Stimulated activated CD4-positive, alpha-beta T cell treated with anti-CD3 and anti-CD28 coated beads, Interleukin-12 subunit alpha, Interleukin-12 subunit beta, amount 100 ng/mL, for 48 hours (primary cell): ENCODE results near the gene STMP1.
A peak's percentile ranks its signal among the peaks of the same experiment; 100 is the strongest.
"Not testable (repeated sequence)": the region's sequence is repeated elsewhere in the genome, so short reads cannot be mapped to it uniquely, and the experiment has no call there.

Source experiments
- DNase-seq, 3 donors: peaks; one replicate each; pipeline ENCODE4 v3.0.0-alpha.2; 2020; ENCODE audit warnings: low read depth in 2 of 3, low spot score in 1 of 3

STMP1 gene

DNA sequence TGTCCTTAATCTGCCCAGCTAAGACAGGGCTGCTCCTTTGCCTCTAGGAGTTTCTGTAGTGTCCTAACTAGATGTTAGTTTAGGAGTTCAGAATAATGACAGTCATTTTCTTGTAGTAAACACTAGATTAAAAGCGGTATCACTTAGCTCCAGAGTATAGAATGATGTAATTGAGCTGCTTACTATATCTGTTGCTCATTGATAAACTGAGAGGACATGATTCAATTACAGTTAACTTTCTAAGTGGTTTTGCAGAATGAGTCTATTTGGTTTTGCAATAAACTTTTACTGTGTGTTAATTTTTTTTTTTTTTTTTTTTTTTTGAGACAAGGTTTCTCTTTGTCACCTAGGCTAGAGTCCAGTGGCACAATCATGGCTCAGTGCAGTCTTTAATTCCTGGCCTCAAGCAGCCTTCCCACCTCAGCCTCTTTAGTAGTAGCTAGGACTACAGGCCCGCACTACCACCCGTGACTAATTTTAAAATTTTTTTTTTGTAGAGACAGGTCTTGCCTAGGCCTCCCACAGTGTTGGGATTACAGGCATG, 1.8 kb downstream of the STMP1 start:
- no peak for DNase-seq

GRCh38 chr7:135665042-135665441, 2.7 kb downstream of the STMP1 start:
- DNase-seq, result no peak

DNA sequence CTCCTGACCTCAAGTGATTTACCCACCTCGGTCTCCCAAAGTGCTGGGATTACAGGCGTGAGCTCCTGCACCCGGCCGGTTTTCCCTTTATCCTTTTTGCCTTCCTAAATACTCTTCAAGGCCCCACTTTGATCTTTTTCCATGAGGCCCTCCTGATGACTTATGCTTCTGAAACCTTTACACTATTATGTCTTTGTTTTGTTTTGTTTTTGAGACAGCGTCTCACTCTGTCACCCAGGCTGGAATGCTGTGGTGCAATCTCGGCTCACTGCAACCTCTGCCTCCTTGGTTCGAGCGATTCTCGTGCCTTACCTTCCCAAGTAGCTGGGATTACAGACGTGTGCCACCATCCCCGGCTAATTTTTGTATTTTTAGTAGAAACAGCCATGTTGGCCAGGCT, 3.8 kb downstream of the STMP1 start:
- DNase-seq, result no peak

DNA sequence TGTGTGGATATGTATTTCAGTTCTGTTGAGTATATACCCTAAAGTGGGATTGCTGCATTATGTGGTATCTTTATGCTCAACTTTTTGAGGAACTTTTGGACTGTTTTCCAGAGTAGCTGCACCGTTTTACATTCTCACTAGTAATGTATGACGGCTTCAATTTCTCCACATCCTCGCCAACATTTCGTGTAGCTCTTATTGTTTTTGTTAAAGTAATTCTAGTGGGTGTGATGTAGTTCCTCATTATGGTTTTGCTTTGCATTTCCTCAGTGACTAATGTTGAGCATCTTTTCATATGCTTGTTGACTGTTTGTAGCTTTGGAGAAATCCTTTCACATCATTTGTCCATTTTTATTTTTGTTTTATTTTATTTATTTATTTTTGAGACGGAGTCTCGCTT, 4.5 kb downstream of the STMP1 start:
- no peak for DNase-seq

GRCh38 chr7:135667626-135668025, 5.3 kb downstream of the STMP1 start:
- DNase-seq, result not testable (repeated sequence)

GRCh38 chr7:135668852-135669395, 6.6 kb downstream of the STMP1 start:
- not testable (repeated sequence) for DNase-seq

GRCh38 chr7:135669774-135670173, 7.5 kb downstream of the STMP1 start:
- DNase-seq, result no peak

- no peak for DNase-seq
These were observed 7.9 kb downstream of the STMP1 start for GRCh38 chr7:135670179-135670578.

DNA sequence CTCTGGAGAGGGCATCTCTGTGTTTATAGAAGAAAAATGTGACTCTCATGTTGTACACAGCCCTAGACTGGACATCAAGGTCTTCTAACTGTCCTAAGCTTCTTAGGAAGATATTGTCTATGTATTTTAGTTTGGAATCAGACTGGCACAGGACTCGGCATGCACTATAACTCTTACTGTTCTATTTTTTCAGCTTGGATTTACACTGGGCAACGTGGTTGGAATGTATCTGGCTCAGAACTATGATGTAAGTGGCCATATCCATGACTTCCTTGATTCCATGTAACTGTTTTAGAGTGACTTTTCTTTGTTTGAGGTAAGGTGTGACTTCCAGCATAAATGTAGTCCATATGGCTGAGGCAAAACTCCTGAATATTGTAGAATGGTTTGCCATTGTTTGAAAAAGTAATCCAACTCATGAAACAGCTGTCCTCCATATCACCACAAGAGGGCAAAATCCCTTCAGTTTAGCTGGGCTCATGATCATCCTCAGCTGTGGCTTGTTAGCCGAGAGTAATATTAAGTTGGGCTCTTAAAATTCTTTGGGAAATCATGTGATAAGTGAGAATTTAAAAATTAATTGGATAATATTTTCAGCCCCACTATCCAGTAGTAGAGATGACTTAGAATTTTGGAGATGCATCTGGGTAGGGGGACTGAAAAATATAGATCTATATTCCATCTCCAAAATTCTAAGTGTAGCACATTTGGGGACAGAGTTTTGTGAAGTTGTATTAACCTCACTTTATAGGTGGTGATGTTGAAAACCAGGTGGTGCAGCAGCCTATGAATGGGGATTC, 10.4 kb downstream of the STMP1 start:
- DNase-seq, result peak in 1 of 3 donors; percentile 24

DNA sequence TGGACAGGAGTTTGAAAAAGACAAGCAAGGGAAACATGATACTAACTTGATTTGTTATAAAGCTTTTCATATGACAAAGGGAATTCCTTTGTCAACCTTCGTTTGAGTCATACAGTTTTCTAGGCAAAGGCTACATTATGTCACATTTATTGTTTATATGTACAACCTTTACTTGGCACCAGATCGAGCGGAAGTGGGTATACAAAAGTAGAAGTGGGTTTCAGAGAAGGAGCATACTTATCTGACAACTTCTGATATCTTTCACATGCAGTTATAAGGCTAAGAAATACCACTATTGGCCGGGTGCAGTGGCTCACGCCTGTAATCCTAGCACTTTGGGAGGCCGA, 11.0 kb downstream of the STMP1 start:
- no peak for DNase-seq

DNA sequence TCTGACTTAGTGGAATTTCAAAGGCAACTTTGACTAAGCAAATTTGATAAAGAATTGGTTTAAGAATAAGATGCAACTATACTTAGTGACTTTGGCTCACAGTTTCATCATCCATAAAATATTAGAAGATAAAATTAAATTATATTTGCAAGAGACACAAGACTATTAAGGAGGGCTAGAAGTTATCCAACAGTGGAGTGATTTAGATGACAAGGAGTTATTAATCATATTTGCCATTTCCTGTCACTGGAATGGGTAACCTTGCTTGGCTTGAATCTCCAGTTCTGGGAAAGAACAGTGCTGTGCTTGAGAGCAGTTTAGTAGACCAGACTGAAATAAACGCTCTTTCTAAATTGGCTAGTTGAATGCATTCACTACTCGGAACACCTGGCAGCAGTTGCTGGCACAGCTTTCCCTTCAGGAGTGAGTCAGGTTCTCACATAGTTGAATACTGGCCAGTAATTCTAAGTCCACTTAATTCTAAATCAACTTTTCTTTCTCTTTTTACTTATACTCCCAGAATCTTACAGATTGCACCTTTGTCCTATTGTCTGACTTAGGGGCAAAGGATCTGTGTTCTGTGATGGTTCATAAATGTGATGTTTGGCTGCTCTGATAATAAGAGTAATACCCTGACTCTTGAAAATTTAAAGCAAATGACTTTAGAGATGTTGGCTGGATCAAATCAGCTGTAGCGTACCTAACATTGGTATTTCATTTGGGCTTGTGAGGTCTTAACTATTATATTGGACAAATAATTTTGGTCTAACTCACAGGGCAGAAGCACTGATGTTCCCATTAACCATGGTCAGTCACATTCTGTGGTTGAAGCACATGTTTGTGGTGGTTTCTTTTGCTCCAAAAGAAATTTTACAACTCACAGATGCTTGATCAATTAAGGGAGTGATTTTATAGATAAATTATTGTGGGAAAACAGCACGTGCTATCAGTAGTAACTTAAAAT, 16.6 kb downstream of the STMP1 start:
- DNase-seq, result no peak

DNA sequence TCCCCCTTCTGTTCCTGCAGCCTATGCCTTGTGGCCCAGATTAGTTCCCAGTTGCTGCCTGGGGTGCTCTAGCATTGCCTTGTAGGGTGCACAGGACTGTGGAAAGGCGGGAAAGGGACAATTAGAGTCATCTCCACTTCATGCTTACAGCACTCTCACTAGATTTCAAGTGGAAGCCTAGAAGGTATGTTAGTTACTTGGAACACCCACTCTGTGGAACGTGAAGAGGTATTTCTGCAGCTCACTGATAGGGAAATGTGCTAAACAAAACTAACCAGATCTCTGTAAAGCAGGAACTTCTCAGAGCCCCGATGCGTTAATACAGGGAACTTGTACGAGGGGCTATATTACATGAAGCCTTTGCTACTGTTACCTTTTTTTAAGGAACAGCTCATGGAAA, 19.4 kb downstream of the STMP1 start:
- no peak for DNase-seq

DNA sequence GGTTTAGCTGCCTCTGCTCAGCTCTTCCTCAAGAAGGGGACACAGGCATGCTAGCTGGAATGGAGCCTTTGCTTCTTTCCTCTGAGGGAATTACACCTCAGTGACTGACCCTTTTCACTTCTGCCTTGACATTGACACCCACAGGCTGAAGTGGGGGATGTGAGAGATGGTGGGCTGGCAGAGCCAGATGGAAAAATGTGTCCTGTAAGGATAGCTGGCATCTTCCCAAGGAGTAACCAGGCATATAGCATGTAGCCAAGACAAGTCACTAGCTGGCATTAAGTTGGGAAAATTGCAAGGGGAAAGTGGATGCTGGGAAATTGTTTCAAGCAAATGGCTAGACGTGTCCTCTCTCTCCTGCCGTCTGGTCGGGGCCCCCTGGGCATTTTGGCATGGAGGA, 19.9 kb downstream of the STMP1 start:
- DNase-seq, result no peak

DNA sequence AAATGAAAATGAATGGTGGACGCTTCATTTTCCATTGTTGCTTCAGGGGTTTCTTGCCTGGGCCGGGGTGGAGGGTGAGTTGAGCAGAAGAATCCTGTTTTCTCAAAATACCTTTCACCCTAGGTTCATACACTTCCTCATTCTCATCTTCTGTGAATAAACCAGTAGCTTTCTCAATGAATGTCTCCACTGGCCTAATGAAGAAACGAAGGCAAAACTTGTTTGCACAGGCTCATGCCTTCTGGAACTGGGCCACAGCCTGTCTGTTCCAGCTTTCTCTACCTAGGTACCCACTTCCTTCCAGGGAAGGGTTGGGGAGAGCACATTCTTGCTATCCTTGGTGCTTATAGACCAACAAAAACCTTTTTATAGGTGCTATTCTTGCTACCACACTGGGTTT, 21.3 kb downstream of the STMP1 start:
- DNase-seq, result no peak

DNA sequence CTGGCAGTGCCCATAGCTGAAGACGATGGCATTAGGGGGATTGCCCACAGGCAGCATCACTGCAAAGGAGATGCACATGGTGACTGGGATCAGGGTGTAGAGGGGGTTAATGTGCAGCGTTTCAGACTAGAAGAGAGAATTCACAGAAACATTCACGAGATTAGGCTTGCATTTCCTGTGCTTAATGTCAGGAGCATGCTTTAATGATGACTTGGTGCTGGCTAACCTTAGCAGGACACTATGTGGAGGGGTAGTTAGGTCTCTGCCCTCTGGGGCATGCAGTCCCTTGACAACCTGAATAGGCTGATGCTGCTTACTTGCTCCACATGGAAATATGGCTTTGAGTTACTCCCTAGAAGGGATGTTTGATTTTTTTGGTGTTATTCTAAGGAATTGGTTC, 21.8 kb downstream of the STMP1 start:
- DNase-seq, result no peak

DNA sequence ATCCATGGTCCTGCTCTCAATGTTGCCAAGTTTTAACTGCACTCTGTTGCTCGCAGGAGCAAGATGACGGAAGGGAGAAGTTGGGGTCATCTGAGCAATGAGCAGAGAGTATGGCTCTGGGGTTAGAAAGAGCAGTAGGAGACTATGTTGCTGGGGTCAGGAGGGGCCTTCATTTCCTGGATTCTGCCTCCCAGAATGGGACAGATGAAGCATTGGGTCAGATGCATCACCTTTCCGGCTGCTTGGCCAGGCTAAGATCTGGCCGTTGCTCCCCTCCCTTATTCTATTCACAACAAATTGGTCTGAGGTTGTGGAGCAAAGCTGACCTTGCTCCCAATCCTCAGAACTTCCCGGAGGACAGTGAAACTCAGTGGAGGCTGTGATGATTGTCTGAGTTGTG, 22.4 kb downstream of the STMP1 start:
- DNase-seq, result no peak

GRCh38 chr7:135685306-135686084, 23.2 kb downstream of the STMP1 start:
- DNase-seq, result no peak

- no peak for DNase-seq
These were observed 25.2 kb downstream of the STMP1 start for GRCh38 chr7:135687466-135687865.

GRCh38 chr7:135690566-135690965, 28.3 kb downstream of the STMP1 start:
- no peak for DNase-seq

DNA sequence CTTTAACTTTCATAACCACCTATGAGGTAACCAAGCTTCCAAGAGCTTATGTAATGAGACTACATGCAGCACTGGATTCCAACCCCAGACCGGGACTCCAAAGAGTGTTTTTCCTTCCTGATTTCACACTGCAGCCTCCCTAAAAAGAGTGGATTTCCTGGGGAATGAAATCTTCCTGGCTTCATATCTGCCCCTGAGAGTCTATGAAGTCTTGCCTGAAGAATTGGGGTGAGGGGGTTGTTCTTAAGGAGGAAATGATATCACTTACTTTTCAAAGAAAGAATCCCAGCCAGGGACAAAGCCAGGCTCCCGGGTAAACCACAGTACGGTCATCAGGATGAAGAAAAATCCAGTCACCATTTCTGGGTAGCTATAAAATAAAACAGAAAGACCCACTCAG, 29.7 kb downstream of the STMP1 start:
- no peak for DNase-seq

- DNase-seq, result not testable (repeated sequence)
These were observed 30.3 kb downstream of the STMP1 start for GRCh38 chr7:135692606-135693005.
